MCF 10A (cell line): Measurements from ENCODE around the gene RFT1. TPM values are rescaled to one million over a fixed set of nuclear protein-coding genes. Genes with fewer than 3 reads are reported as not detected.

Experiments
- BruUV-seq: library from RNA; stranded (reverse); fragments of 400-500 nt; replicated peaks from 2 replicates; lab custom pipeline; 2021; lab: Mats Ljungman, UMichigan
- CTCF ChIA-PET: fragments of 300-600 bp; sonication (Branson Sonifier 250); formaldehyde crosslinking; extraction: SDS; loops from one replicate; lab custom pipeline; 2021; ENCODE audit warnings: antibody characterized with exemption, inconsistent platforms; lab: Yijun Ruan, JAX
- POLR2A ChIA-PET: fragments of 300-600, 350-650 bp; sonication (Branson Sonifier 250); formaldehyde crosslinking; extraction: SDS; loops from one replicate; lab custom pipeline; 2020; ENCODE audit warnings: antibody characterized with exemption, inconsistent platforms; lab: Yijun Ruan, JAX
- DNase-seq: peaks from one replicate; pipeline ENCODE4 v3.0.0-alpha.2; 2018; ENCODE audit not compliant: unreplicated experiment
- H3K27ac Mint-ChIP-seq: one replicate; pipeline ENCODE4 v1.8.0; 2022; ENCODE audit warnings: mild to moderate bottlenecking, low read depth, mixed read lengths; ENCODE audit not compliant: unreplicated experiment
- H3K27me3 Mint-ChIP-seq: one replicate; pipeline ENCODE4 v1.8.0; 2022; ENCODE audit warnings: mixed read lengths; ENCODE audit not compliant: insufficient read depth, unreplicated experiment
- H3K36me3 Mint-ChIP-seq: one replicate; pipeline ENCODE4 v1.8.0; 2022; ENCODE audit warnings: mild to moderate bottlenecking, moderate library complexity, mixed read lengths; ENCODE audit not compliant: insufficient read depth, unreplicated experiment
- H3K4me1 Mint-ChIP-seq: one replicate; pipeline ENCODE4 v1.8.0; 2022; ENCODE audit warnings: mixed read lengths; ENCODE audit not compliant: insufficient read depth, unreplicated experiment
- H3K4me3 Mint-ChIP-seq: one replicate; pipeline ENCODE4 v1.8.0; 2022; ENCODE audit warnings: mild to moderate bottlenecking, moderate library complexity, mixed read lengths; ENCODE audit not compliant: unreplicated experiment
- H3K9me3 Mint-ChIP-seq: one replicate; pipeline ENCODE4 v1.8.0; 2022; ENCODE audit warnings: mixed read lengths; ENCODE audit not compliant: unreplicated experiment
- intact Hi-C: fragments of 100-400 bp; cut with micrococcal nuclease; formaldehyde crosslinking; loops from 2 replicates; pipeline ENCODE4 v1.14.1; 2022
- total RNA-seq: library from RNA; stranded (reverse); gene quantifications from 2 replicates; pipeline ENCODE4 v1.2.3, GENCODE V29; 2022
- TF ChIP-seq, protein P1 (sequence below): fragments of 200-600 bp; IDR thresholded peaks from one replicate; pipeline ENCODE4 v1.8.0; 2022; ENCODE audit warnings: antibody characterized with exemption, mild to moderate bottlenecking; ENCODE audit not compliant: unreplicated experiment

The RFT1 gene
- total RNA-seq, 1 experiment from 2014 or later: 42.7 TPM

DNA sequence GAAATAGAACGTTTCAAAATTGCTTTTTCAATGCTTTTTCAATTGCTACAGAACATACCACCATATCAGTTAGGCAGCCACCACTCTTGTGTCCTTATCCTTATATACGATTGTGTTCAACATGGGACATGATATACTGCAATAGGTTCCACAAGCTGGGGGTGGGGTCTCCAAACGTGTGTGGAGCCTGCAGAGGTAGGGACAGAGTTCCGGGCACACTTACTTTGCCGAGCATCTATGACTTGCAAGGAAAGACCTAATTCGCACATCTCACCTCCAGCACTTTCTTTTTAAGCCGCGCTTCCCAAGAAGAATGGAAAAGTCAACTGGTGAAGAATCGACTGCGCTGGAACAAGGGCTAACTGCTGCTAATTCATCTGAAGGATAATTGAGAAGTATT is 44.8 kb downstream of the RFT1 start:
- Mint-ChIP-seq H3K36me3 (peaks cover 23% of the 10 kb centered on the region), H3K9me3 (no peaks in the 10 kb centered on the region), H3K4me3 (no peak overlapping the region), H3K4me1 (no peaks in the 10 kb centered on the region), H3K27ac (no peak overlapping the region), H3K27me3 (no peaks in the 10 kb centered on the region)
- TF ChIP-seq, protein P1, sequence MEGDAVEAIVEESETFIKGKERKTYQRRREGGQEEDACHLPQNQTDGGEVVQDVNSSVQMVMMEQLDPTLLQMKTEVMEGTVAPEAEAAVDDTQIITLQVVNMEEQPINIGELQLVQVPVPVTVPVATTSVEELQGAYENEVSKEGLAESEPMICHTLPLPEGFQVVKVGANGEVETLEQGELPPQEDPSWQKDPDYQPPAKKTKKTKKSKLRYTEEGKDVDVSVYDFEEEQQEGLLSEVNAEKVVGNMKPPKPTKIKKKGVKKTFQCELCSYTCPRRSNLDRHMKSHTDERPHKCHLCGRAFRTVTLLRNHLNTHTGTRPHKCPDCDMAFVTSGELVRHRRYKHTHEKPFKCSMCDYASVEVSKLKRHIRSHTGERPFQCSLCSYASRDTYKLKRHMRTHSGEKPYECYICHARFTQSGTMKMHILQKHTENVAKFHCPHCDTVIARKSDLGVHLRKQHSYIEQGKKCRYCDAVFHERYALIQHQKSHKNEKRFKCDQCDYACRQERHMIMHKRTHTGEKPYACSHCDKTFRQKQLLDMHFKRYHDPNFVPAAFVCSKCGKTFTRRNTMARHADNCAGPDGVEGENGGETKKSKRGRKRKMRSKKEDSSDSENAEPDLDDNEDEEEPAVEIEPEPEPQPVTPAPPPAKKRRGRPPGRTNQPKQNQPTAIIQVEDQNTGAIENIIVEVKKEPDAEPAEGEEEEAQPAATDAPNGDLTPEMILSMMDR: no peak
- BruUV-seq: no TSS peak
- intact Hi-C loops: no loop called here
- ChIA-PET POLR2A (no interaction called here), CTCF (interaction anchor here (1.1 kb wide), 1 partner anchor 11 kb away, joined by 4 read pairs; no protein-coding TSS in a partner anchor)
- no peak for DNase-seq

DNA sequence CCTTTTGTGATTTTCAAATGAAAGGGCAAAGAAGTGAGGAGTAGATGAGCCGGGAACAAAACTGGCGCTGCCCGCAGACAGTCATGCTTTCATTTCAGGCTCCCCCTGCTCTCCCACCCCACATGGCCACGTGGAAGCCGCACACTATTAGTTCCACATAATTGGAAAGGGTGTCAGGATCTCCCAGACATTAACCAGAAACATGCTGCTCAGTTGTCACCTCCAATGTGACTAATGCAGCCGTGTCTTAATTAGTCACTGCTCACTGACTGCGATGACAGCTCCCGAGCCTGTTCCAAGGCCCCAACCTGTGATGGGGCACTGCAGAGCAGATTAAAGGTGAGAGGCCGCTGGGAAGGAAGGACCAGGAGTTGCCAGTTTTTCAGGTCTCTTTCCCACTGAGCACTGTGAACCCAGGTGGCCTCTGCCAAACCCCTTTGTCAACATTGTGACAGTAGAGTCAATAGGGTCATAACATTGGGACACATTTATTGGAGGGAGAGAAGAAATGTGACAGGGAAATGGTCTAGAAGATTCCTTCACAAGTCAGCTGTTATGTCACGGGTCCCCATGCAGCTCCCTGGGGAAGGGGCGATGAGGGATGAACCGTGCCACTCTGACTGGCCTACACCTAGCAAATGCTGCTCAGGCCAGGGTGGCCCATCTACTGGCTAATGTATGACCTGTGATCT is 45.8 kb downstream of the RFT1 start:
- no TSS peak for BruUV-seq
- Mint-ChIP-seq H3K4me1 (no peaks in the 10 kb centered on the region), H3K9me3 (no peaks in the 10 kb centered on the region), H3K36me3 (peaks cover 23% of the 10 kb centered on the region), H3K27me3 (no peaks in the 10 kb centered on the region), H3K4me3 (no peak overlapping the region), H3K27ac (no peak overlapping the region)
- ChIA-PET CTCF (interaction anchor here (0.7 to 1.6 kb wide), 5 partner anchors 10 to 342 kb away, joined by 3 to 11 read pairs (median 3); no protein-coding TSS in a partner anchor), POLR2A (no interaction called here)
- TF ChIP-seq, protein P1: no peak
- DNase-seq: no peak
- intact Hi-C loops: no loop called here

DNA sequence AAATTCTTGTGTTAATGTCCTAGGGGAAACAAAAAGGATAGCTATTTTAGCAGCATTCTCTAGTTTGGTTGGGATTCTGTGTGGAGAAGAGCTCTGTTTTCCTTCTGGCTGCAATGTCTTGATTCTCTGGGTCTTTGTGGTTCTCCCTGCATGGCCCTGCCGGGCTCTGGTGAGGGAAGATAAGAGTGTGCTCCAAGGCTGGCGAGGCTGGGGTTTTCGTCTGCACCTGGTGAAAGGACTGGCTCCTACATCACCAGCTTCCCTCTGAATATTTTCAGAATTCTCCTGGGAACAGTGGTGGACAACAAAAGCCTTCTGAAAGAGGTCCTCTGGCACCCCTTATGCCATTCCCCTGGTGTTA is 46.3 kb downstream of the RFT1 start:
- ChIA-PET CTCF (interaction anchor here (0.7 to 1.6 kb wide), 4 partner anchors 11 to 342 kb away, joined by 3 to 11 read pairs (median 3); no protein-coding TSS in a partner anchor), POLR2A (interaction anchor here (0.7 kb wide), 1 partner anchor 36 kb away, joined by 3 read pairs; no protein-coding TSS in a partner anchor)
- H3K27me3 Mint-ChIP-seq: no peaks in the 10 kb centered on the region
- H3K4me1 Mint-ChIP-seq: no peaks in the 10 kb centered on the region
- H3K27ac Mint-ChIP-seq: no peak overlapping the region
- BruUV-seq: no TSS peak
- no peaks in the 10 kb centered on the region for H3K9me3 Mint-ChIP-seq
- H3K4me3 Mint-ChIP-seq: no peak overlapping the region
- TF ChIP-seq, protein P1: no peak
- DNase-seq: no peak
- intact Hi-C loops: no loop called here
- peaks cover 23% of the 10 kb centered on the region for H3K36me3 Mint-ChIP-seq

DNA sequence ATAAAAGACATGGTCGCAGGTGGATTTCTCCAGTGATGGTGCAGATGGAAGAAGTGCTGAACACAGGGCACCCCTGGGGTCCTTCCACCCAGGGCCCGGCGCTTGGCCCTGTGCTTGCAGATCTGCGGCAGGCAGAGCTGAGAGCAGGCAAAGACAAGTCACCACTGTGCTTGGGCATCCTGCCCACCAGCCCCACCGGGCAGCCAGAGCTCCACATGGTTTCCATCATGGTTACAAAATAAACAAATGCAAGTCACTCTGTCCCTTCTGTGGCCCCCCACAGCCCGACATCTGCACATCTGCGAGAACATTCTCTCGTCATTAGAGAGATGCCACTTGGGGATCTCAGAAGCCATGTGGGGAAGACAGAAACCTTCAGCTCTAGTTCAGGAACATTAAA is 46.7 kb downstream of the RFT1 start:
- no peak overlapping the region for H3K4me3 Mint-ChIP-seq
- POLR2A ChIA-PET: interaction anchor here (0.7 kb wide), 1 partner anchor 36 kb away, joined by 3 read pairs; no protein-coding TSS in a partner anchor
- H3K27me3 Mint-ChIP-seq: no peaks in the 10 kb centered on the region
- H3K36me3 Mint-ChIP-seq: peaks cover 23% of the 10 kb centered on the region
- no peak overlapping the region for H3K27ac Mint-ChIP-seq
- CTCF ChIA-PET: interaction anchor here (0.6 to 1.6 kb wide), 7 partner anchors 10 to 341 kb away, joined by 3 to 11 read pairs (median 3); no protein-coding TSS in a partner anchor
- BruUV-seq: no TSS peak
- intact Hi-C loops: no loop called here
- no peaks in the 10 kb centered on the region for H3K4me1 Mint-ChIP-seq
- TF ChIP-seq, protein P1: no peak
- no peaks in the 10 kb centered on the region for H3K9me3 Mint-ChIP-seq
- DNase-seq: no peak
